ENCODE data around the gene AQP12A.

The AQP12A gene

DNA sequence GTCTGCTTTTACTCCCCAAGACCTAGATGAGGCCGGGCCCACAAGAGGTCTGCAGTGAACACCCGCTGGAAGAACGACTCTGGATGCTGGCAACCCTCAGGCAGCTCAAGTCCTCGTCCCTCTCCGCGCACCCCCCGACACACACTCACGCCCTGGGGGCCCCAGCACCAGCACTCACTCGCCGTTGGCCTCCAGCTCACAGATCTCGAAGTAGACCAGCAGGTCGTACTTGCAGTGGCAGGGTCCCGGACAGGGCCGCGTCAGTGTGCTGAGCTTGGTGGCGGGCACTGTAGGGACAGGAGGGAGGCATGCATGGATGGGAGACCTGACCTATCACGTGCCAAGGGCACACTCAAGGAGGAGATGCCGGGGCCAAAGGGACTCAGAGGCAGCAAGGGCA lies 49.4 kb downstream of the AQP12A start:
- no peak for DNase-seq (ENCODE audit: low spot score)

DNA sequence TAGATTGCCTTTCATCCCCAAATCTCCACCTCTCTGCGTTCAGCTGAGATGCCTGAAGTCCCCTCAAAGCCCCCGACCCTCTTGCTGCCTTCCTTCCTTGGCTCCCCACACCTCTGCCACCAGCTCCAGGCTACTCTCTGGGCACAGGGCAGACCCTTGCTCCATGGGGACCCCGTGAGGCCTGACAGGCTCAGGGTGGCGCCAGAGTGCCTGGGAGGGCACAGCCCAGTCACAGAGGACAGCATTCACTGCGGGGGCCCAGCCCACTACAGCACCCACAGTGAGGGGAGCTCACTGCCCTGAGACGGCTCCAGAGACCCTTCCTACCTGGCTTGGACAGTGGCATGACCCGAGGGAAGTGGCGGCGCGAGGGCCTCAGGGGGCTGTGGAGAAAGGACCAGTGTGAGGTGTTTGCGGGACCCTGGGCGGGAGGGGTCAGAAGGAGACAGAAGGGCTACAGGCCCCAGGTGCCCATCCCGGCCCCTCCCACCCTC lies 51.0 kb downstream of the AQP12A start:
- no peak for DNase-seq (ENCODE audit: low spot score)

DNA sequence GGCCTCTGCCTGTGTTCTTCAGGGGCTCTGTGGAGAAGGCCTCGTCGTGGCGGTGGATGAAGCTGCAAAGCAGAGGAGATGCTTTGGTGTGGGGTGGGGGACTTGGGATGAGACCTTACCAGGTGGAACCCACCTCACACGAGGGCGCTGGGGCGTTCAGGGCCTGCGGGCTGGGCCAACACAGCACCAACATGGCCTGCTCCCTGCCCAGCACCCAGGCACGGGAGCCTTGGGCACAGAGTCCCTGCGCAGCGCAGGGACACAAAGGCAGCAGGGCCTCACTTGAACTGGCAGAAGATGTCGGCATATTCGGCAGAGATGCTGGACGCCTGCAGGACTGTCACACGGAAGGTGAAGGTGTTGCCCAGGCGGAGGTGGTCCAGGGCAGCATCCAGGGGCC lies 53.8 kb downstream of the AQP12A start:
- no peak for DNase-seq (ENCODE audit: low spot score)

DNA sequence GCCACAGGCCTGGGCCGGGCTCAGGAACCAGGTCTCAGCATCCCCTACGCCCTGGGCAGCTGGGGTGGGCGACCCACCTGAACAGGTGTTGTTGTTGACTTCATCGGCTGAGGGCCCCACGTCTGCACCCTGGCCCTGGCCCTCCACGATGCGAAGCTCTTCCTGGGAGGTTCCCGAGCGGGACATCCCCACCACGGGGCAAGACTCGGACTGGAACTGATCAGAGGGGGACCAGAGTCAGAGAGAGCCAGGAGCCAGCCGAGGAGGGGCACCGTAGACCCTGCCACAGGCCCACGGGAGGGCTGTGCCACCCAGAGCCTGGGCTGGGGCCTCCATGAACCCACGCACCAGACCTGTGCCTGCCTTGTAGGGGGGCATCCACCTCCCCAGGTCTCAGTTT lies 54.3 kb downstream of the AQP12A start:
- DNase-seq (ENCODE audit: low spot score): no peak

DNA sequence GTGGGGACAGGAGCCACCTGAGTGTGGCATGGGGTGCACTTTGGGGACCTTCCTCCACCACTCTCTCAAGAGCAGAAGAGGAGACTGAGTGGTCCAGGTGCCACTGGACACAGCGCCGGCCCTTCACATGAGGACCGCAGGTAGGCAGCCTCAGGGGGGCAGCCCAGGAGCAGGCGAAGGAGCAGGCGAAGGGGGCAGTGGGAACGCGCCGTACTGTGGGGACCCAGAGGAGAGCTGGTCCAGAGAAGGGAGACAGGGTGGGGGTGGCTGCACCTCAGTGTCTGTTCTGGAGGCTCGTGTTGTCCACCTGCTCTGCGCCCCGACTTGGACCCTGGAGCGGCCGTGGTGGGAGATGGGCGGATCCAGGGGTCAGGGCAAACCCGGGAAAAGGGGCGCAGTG lies 55.0 kb downstream of the AQP12A start:
- no peak for DNase-seq (ENCODE audit: low spot score)

DNA sequence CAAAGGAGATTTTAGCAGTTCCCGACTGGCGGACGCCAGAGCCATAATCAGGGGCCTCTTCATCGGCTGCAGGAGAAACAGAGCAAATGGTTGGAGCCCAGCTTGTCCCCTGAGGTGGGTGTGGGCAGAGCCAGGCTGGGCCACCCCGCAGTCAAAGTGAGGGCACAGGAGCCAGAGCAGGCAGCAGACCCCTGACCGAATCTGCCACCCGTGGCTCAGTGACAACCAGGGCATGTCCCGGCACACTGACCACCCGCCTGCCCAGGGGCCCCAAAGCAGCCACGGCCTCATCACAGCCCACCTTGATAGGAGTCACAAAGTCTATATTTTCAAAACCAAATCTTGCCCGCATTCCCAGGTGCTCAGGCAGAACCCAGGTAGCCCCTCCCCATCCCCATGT lies 55.6 kb downstream of the AQP12A start:
- no peak for DNase-seq (ENCODE audit: low spot score)

Measured in pons (tissue), 1 donor.